NK-92 treated with Interleukin-12 subunit alpha and Interleukin-12 subunit beta, amount 100 ng/mL, for 24 hours (cell line): Measurements from ENCODE around the gene FHAD1.
A peak's percentile ranks its signal among the peaks of the same experiment; 100 is the strongest.

Experiments used
- DNase-seq: peaks from one replicate; lab custom pipeline; 2025; lab: John Stamatoyannopoulos, UW

The FHAD1 gene

DNA sequence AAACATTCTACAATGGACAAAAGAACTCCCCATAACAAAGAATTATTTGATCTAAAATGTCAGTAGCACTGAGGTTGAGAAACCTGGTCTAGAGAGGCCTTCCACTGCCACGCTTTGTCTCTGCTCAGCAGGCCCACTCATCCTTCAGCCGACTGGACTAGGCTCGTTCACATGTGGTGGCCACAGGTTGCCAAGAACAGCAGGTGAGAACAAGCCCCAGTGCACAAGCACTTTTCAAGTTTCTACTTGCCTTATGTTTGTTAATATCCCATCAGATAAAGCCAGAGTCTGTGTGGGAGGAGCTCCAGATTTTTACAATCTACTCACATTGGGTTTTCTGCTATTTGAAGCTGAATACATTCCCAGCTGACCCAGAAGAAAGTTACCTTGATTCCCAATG is 153.6 kb downstream of the FHAD1 start:
- DNase-seq: no peak

- DNase-seq: no peak
These were observed 154.5 kb downstream of the FHAD1 start for GRCh38 chr1:15401391-15402055.

GRCh38 chr1:15402809-15403450 is 155.9 kb downstream of the FHAD1 start:
- no peak for DNase-seq

GRCh38 chr1:15403962-15404580 is 157.0 kb downstream of the FHAD1 start:
- DNase-seq: no peak

DNA sequence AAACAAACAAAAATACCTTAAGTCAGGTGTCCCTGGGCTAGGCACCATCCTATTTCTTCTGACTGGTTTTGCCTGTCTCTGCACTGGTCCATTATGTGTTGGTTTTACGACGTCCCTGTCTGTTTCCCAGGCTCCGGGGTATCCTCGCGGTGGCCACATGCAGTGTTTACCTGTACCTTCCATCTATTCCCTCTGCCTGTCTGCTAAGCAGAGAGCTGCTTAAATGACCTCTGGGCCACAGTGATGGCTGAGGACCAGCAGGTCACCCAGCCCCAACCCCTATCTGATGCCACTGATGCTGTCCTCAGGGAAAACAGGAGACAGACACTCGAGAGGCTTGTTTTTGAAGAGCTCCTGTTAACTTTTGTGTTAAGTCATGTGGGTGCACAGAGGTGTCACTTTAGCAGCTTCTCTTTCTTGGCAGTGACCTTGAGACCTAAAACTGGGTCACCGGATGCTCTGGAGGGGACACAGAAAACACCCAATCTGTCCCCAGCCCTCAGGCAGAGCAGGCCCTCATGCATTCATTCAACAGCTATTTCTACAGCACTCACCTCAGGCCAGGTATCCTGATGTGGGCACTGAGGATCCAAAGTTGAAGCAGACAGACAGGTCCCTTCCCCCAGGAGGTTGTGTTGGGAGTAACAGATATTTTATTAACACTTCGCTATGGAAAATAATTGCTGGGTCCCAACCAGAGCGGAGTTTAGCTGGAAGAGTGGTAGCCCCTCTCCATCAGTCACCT is 158.3 kb downstream of the FHAD1 start:
- DNase-seq: no peak

- no peak for DNase-seq
These were observed 159.9 kb downstream of the FHAD1 start for GRCh38 chr1:15406614-15407559.

DNA sequence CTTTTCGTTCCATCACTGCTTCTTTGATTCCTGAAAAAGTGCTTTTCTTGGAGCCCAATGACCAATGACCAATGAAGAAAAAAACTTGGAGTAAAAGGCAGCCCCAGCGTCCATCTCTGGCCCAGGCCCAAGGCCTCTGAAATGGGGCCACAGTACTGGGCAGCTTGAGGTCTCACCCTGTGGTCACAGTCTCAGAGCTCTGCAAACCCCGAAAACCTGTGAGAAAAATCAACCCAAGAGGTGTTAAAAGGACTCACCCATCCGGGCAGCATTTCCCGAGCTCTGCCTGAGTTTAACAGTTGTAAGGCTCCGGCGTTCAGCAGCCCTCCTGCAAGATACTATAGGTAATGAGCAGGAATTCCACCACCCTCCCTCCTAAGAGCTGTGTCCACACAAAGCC is 160.6 kb downstream of the FHAD1 start:
- DNase-seq: peak; percentile 40

- DNase-seq: no peak
These were observed 161.9 kb downstream of the FHAD1 start for GRCh38 chr1:15408890-15409387.

- peak; percentile 67 for DNase-seq
These were observed 162.6 kb downstream of the FHAD1 start, which contains the start of gene EFHD2 for GRCh38 chr1:15409388-15410222. EFHD2 (plus strand) TSS chr1:15409888; CDS start chr1:15409972, 84 bp downstream.

- peak; percentile 57 for DNase-seq
These were observed 163.3 kb downstream of the FHAD1 start for GRCh38 chr1:15410223-15410883.

GRCh38 chr1:15410884-15411245 is 163.8 kb downstream of the FHAD1 start:
- peak; percentile 46 for DNase-seq

DNA sequence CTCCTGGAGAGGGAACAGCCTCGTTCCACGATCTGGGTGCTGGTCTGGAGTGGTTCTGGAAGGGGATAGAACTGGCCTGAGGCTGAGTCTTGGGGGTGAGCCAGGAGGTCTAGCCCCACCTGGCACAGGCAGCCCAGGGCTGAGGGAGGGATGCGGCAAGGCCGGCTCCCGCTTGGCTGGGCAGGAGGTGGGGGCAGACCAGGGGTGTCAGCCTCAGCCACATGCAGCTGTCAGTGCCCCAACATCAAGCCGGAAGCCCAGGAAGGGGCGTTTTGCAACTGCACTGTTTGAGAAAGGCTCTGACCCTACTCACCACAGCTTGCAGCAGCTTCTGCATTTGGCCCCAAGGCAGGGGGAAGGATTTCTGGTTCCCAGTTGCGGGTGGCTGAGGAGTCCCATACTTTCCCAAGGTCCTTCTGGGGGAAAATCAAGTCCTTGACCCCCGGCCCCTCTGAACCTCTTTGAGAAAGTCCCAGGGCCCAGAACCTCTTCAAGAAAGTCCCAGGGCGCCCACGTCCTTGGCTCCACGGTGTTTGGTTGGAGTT is 164.6 kb downstream of the FHAD1 start:
- DNase-seq: peak; percentile 86

GRCh38 chr1:15412175-15412800 is 165.3 kb downstream of the FHAD1 start:
- DNase-seq: peak; percentile 73

- DNase-seq: no peak
These were observed 165.8 kb downstream of the FHAD1 start for GRCh38 chr1:15412843-15413242.

DNA sequence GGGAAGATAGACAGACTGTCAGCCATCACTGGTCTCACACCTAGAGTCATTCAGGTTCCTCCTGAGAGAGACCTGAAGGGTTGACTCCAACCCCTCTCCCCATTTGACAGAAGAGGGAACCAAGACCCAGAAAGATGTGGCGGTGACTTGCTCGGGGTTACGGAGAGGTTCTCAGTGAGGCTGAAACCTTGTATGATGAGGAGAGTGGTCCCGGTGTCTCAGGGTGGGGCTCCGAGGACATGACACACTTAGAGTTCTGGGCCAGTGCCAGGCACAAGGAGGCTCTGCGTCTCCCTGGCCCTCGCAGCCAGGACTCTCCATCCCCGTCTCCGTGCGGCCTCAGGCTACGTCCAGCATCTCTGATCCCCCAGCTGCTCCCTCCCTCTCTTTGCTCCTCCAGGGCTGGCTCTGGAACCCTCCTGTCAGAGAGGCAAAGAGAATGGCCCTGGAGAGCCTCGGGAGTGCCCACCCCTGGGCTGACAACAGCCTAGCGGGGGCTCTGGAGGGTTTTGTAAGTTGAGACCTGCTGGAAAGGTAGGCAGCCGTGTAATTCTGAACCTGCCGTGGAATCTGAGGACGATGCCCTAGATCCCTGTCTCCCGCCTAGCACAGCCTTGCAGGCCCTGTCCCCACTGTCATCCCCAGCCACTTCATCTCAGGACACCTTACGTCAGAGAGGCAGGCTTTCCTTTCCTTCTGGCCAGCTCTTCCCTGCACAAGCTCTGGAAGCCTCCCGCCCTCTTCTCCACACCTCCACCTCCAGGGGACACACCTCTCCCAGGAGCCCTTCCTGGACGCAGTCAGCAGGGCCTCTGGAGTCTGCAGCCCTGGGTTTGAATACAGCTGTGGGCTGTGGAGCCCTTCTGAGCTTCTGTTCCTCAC is 166.8 kb downstream of the FHAD1 start:
- DNase-seq: no peak

DNA sequence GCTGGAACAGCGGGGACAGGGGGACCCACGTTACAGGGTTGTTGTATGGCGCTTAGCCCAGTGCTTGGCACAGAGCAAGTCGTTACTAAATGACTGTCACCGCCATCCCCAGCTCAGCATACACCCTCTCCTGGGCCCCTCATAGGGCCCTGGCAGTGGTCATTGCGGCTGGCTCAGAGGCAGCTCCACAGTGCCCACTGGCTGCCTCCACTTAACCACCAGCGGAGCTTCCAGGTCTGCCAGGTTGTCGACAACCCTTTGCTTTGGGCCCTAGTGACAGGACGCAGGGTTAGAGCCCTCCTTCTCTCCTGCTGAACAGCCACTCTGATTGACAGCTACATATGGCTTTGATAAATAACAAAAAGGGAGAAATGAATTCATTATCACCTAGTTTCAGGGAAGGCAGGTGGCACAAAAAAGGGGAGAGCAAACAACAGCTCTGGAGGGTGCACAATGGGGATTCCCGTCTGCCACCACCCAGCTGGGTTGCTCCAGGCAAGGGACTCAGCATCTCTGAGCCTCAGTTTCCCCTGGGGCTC is 167.5 kb downstream of the FHAD1 start:
- no peak for DNase-seq

DNA sequence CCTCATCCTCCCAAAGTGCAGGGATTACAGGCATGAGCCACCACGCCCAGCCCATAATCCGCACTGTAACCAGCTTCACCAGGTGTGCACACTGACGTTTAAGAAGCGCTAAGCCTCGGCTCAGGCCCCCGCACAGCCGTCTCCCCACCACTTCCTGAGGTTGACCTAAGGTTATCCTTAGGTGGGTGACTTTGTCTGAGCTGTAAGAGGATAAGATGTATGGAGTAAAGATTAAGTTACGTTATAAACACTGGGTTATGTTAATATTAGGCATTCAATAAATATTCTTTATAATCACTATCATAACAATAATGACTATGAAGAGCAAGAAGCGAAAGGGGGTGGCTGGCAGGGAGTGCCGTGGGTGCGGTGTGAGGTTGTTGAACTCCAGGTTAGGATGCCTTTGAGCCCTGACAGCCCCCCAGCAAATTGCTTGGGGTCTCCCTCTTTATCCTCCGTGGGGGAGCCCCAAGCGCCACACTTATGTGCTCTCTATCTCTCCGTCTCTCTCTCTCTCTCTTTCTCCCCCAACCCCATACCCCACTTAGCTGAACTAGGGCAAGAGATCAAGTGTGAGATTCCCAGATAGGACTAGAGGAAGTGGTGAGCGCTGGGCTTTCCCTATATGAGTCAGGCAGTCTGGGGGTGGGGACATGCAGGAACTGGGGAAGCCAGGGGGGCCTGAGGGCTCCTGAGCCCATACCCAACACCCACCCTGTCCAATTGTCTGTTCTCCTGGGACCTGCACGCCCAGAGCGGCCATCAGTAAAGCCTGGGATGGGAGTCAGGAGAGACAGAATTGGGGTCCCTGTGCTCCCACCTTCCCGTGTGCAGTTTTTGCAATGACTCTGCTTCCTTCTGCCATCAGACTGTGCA is 170.3 kb downstream of the FHAD1 start:
- DNase-seq: peak; percentile 15
